Skeletal muscle tissue (tissue), 4 donors: ENCODE data around the gene P2RY2. TPM values are rescaled to one million over a fixed set of nuclear protein-coding genes. Genes with fewer than 3 reads are reported as not detected.

ENCODE experiments used
- H3K27ac ChIP-seq: one replicate; pipeline ENCODE4 v1.7.0; 2013; ENCODE audit warnings: mild to moderate bottlenecking, low read depth, low read length, inconsistent platforms
- H3K27me3 ChIP-seq, 3 donors: one replicate each; pipeline ENCODE4 v1.7.0; 2013; ENCODE audit warnings: low read length in 3 of 3; ENCODE audit not compliant: control insufficient read depth in 3 of 3, insufficient read depth in 3 of 3
- H3K36me3 ChIP-seq, 3 donors: one replicate each; pipeline ENCODE4 v1.7.0; 2013; ENCODE audit warnings: low read length in 3 of 3; ENCODE audit not compliant: control insufficient read depth in 3 of 3, insufficient read depth in 3 of 3
- H3K4me1 ChIP-seq, 3 donors: one replicate each; pipeline ENCODE4 v1.7.0; 2013; ENCODE audit warnings: low read length in 3 of 3, mild to moderate bottlenecking in 3 of 3; ENCODE audit not compliant: control insufficient read depth in 3 of 3, insufficient read depth in 3 of 3
- H3K4me3 ChIP-seq, 3 donors: one replicate each; pipeline ENCODE4 v1.7.0; 2013; ENCODE audit warnings: low read length in 3 of 3
- H3K9ac ChIP-seq, 3 donors: one replicate each; pipeline ENCODE4 v1.7.0; 2013; ENCODE audit warnings: low read length in 3 of 3, mild to moderate bottlenecking in 3 of 3, moderate library complexity in 2 of 3, low read depth in 1 of 3
- H3K9me3 ChIP-seq, 3 donors: one replicate each; pipeline ENCODE4 v1.7.0; 2013; ENCODE audit warnings: low read length in 3 of 3; ENCODE audit not compliant: control insufficient read depth in 3 of 3
- total RNA-seq: library from RNA; depleted of rRNA; stranded (reverse); fragments of >200 nt; gene quantifications from one replicate; pipeline ENCODE4 v1.2.3, GENCODE V29; 2014
- donor health status: Osteomylitis.

Gene P2RY2
- total RNA-seq, 1 donor from 2014 or later: 1.0 TPM

DNA sequence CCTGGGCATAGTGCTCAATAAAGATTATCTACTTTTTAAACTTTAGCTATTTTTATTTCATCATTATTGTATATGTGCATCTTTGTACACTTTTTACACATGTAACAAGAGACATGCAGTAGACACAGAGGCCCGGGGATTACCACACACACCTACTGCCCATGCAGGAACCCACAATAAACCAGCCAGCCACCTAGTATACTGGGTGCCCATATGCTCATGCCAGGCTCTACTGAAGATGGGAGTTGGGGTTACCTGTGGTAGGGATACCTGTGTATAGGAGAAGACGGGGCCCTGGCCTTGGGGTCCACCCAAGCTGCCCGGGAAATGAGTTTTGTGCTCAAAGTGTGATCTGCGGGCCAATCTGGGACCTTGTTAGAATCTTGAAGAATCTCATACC is 31.2 kb upstream of the P2RY2 start:
- H3K4me1 ChIP-seq: peaks cover 43 to 49% (median 46%) of the 10 kb centered on the region in 3 donors
- H3K36me3 ChIP-seq: no peaks in the 10 kb centered on the region
- no peak overlapping the region for H3K27ac ChIP-seq
- no peaks in the 10 kb centered on the region for H3K9me3 ChIP-seq
- H3K4me3 ChIP-seq: no peak overlapping the region
- peak overlapping the region in 1 of 3 donors; percentile 68 for H3K9ac ChIP-seq
- H3K27me3 ChIP-seq: no peaks in the 10 kb centered on the region

DNA sequence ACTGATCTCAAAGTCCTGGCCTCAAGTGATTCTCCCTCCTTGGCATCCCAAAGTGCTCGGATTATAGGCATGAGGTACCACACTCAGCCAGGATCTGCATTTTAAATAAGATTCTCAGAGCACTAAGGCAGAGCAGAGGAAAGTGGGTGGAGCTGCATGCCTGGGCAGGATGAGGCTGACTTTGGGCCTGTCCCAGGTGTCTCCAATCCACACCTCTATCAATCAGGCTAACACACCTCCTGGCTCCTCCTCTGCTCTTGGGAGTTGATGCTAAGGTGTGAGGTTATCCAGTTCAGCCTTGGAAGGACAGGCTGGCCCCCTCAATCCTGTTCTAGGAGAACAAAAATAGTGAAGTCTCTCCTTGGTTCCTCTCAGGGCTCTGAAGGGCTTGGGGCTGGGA is 30.2 kb upstream of the P2RY2 start:
- Histone ChIP-seq H3K36me3 (no peaks in the 10 kb centered on the region), H3K4me1 (peaks cover 43 to 49% (median 46%) of the 10 kb centered on the region in 3 donors), H3K4me3 (no peak overlapping the region), H3K27me3 (no peaks in the 10 kb centered on the region), H3K9ac (peak overlapping the region in 2 of 3 donors; percentile 61 to 73), H3K27ac (peak overlapping the region; percentile 87), H3K9me3 (no peaks in the 10 kb centered on the region)

DNA sequence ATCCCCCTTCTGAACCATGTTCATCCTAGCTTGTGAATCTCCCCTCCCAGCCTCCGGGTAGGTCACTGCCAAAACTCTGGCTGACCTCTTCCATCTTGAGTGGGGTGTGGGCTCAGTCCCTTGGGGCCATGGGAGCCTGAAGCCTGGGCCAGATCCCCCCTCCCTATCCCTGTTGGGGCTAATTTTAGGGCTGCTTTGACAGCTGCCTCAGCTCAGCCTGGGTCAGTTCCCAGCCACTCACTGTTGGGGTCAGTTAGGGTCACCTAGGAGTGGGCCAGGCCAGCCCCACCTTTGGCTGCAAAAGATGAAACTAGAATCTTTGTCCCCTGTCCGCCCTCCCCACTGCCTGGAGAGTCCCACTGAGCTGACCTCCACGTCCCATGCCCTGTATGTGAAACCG is 29.8 kb upstream of the P2RY2 start:
- Histone ChIP-seq H3K4me1 (peaks cover 43 to 49% (median 46%) of the 10 kb centered on the region in 3 donors), H3K27ac (peak overlapping the region; percentile 87), H3K9ac (peak overlapping the region in 2 of 3 donors; percentile 61 to 73), H3K4me3 (no peak overlapping the region), H3K27me3 (no peaks in the 10 kb centered on the region), H3K9me3 (no peaks in the 10 kb centered on the region), H3K36me3 (no peaks in the 10 kb centered on the region)

DNA sequence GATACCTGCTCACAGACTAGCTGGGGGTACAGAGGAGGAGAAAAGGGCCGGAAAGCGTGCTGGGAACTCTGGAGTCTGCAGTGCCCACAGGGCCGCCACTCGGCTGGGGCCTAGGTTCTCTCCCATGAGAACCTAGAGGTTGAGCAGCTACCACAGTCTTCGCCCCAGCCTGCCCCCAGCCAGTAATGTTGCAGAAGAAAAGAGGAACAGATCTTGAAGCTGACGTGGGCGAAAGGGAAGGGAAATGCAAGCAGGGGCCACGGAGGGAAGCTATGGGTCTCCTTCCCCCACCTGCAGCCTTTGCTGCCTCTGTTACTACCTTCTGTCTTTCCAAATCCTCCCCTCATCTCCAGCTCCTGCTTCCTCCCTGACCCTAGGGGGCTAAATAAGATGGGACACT is 28.8 kb upstream of the P2RY2 start:
- no peaks in the 10 kb centered on the region for H3K9me3 ChIP-seq
- H3K4me1 ChIP-seq: peaks cover 46 to 49% (median 46%) of the 10 kb centered on the region in 3 donors
- H3K4me3 ChIP-seq: no peak overlapping the region
- H3K27me3 ChIP-seq: no peaks in the 10 kb centered on the region
- peak overlapping the region; percentile 87 for H3K27ac ChIP-seq
- no peaks in the 10 kb centered on the region for H3K36me3 ChIP-seq
- peak overlapping the region in 1 of 3 donors; percentile 69 for H3K9ac ChIP-seq

DNA sequence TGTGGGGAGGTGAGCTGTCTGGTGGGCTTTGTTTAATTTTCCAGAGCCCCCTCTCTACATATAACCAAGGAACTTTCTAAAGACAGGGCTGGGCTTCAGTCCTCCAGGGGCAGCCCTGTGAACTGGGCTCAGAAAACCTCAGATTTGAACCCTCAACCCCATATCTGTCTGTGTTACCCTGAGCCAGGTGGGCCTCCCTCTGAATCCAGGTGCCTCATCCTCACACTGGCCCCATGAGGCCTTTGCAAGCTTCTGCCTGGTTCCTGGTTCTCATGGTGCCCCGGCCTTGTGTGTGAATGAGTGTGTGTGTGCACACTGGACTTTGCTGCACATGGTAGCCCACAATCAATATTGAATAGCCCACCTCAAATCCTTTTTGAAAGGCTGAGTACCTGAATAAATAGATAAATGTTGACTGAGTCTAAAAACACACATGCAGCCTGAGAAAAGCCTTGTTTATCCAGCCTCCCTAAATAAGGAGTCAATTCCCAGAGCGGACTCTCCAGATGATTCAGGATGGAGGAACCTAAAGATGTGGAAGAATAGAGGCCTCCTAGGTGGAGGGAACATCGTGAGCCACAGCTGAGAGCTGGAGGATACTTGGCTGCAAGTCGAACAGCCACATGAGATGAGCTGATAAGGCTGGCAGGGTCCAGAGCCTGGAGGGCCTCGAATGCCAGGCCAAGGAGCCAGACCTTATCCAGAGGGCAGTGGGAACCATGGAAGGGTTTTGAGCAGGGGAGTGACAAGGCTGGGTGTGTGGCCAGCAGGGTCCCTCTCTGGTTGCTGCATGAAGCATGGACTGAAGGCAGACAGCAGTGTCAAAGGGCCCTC is 28.1 kb upstream of the P2RY2 start:
- H3K27me3 ChIP-seq: no peaks in the 10 kb centered on the region
- no peaks in the 10 kb centered on the region for H3K9me3 ChIP-seq
- no peak overlapping the region for H3K27ac ChIP-seq
- peak overlapping the region in 1 of 3 donors; percentile 69 for H3K9ac ChIP-seq
- H3K4me1 ChIP-seq: peaks cover 50 to 54% (median 50%) of the 10 kb centered on the region in 3 donors
- H3K4me3 ChIP-seq: no peak overlapping the region
- no peaks in the 10 kb centered on the region for H3K36me3 ChIP-seq

DNA sequence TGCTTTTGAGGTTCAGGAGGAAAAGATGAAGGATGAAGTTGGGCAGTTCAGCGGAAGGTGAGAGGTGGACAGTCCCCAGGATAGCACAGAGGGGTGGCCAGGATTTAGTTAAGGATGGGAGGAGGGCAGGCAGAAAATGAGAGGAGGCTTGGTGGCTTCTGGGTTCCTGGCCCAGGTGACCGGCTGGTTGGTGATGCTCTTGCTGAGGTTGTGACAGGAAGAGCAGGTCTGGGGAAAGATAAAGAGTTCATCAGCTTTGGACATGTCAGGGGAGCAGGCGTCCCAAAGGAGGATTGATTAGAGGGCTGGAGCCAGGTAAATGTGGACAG is 27.6 kb upstream of the P2RY2 start:
- Histone ChIP-seq H3K27me3 (no peaks in the 10 kb centered on the region), H3K36me3 (no peaks in the 10 kb centered on the region), H3K4me1 (peaks cover 47 to 52% (median 47%) of the 10 kb centered on the region in 3 donors), H3K9ac (no peak overlapping the region), H3K4me3 (no peak overlapping the region), H3K9me3 (no peaks in the 10 kb centered on the region), H3K27ac (no peak overlapping the region)

DNA sequence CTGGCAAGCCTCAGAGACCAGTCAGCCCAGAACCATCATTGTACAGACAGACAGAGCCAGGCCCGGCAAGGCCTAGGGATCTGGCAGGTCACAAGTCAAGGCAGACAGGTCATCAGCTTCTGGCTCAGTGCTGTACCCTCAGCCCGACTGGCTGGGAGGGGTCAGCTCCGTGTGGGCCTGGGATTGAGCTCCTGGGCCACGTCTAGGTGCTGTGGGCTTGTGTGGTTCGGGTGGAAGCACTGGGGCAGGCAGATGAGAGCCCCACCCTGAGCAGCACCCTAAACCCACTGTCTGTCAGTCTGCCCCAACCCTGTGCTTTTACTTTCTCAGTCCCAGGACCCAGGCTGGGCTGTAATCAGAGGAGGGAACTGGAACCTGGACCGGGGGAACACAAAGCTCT is 26.9 kb upstream of the P2RY2 start:
- H3K9me3 ChIP-seq: no peaks in the 10 kb centered on the region
- no peaks in the 10 kb centered on the region for H3K27me3 ChIP-seq
- H3K27ac ChIP-seq: no peak overlapping the region
- no peaks in the 10 kb centered on the region for H3K36me3 ChIP-seq
- no peak overlapping the region for H3K4me3 ChIP-seq
- peak overlapping the region in 1 of 3 donors; percentile 10 for H3K9ac ChIP-seq
- peaks cover 41 to 45% (median 41%) of the 10 kb centered on the region in 3 donors for H3K4me1 ChIP-seq

DNA sequence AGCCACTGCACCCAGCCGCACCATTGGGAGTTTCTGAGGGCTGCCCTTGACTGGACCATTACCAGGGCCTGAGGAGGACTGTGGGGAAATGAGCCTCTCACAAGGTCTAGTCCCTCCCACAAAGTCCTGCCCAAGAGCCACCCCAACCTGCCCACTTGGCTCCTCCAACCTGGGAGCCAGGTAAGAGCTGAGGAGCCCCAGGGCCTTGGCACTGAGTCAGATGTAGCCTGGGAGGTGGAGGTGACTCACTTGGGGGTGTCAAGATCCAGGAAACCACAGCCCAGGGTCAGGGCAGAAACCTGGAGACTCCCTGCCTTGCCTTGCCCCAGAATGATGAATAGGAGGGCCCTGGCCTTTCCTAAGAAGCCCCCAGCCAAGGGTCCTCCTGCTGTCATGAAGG is 25.8 kb upstream of the P2RY2 start:
- Histone ChIP-seq H3K9me3 (no peaks in the 10 kb centered on the region), H3K9ac (no peak overlapping the region), H3K4me1 (peaks cover 32 to 34% (median 33%) of the 10 kb centered on the region in 3 donors), H3K27me3 (no peaks in the 10 kb centered on the region), H3K4me3 (no peak overlapping the region), H3K36me3 (no peaks in the 10 kb centered on the region), H3K27ac (no peak overlapping the region)

DNA sequence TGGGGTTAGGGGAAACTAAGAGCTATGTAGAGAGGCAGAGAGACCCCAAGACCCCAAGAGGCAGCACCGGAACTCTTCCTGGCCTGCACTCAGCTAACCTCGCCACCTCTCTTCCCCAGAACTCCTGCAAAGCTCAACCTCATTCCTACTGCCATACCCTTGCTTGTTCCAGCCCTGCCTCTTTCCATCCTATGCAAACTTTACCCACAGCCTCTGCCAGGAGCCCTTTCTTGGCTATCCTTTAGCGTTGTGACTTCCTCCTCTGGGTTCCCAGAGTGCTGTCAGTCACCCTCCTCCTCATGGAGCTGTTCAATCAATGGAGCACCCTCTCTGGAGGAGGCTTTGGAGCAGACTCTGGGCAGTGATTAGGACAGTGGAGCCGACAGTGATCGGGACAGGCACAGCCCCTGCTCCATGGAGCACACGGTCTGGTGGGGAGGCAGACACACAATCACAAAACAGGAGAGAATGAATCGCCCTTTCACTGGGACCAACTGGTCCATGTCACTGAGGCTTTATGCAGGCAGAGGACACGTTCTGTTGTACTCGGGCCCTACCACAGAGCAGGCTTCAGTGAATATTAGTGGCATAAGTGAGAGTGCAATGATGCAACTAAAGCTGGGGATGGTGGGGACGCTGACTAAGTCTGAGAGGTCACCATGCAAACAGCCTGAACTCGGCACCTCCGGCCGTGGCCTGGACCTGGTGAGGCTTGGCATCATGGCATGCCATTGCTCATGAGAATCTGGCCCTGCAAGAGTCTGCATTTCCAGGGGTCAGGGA is 24.6 kb upstream of the P2RY2 start:
- no peak overlapping the region for H3K9ac ChIP-seq
- H3K27ac ChIP-seq: no peak overlapping the region
- peaks cover 21 to 24% (median 24%) of the 10 kb centered on the region in 3 donors for H3K4me1 ChIP-seq
- no peak overlapping the region for H3K4me3 ChIP-seq
- no peaks in the 10 kb centered on the region for H3K36me3 ChIP-seq
- no peaks in the 10 kb centered on the region for H3K27me3 ChIP-seq
- H3K9me3 ChIP-seq: no peaks in the 10 kb centered on the region

DNA sequence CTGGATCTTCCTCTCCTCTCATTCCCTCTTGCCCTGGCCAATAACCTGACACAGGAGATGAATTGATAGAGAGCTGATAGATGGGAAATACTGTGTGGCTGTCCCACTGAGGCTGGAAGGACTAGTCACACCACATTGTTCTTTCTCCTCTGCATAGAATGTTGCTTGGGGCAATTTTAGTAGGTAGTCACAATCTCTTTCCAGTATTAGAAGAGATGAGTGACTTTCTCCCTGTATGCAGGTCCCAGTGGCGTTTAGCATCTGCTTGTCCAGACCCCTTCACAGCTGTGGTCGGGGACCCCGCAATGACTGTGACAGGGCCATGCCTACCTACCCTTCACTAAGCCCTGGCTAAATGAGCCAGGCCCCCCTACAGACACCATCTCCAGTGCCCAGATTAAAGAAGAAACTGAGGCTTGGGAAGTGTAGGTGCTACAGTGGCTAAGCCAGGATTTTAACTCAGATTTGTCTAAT is 24.0 kb upstream of the P2RY2 start:
- no peaks in the 10 kb centered on the region for H3K27me3 ChIP-seq
- H3K36me3 ChIP-seq: no peaks in the 10 kb centered on the region
- peaks cover 14 to 17% (median 17%) of the 10 kb centered on the region in 3 donors for H3K4me1 ChIP-seq
- no peaks in the 10 kb centered on the region for H3K9me3 ChIP-seq
- no peak overlapping the region for H3K9ac ChIP-seq
- H3K27ac ChIP-seq: no peak overlapping the region
- H3K4me3 ChIP-seq: no peak overlapping the region
